A549 (cell line): ENCODE measurements around the gene NEU3.

ENCODE experiments used
- CTCF ChIP-seq: fragments of >200 bp; sonication (Bioruptor Twin); formaldehyde crosslinking; IDR thresholded peaks from 3 replicates; pipeline ENCODE4 v1.5.1; 2016
- MAX ChIP-seq: IDR thresholded peaks from 2 replicates; pipeline ENCODE4 v1.6.1; 2012
- POLR2A ChIP-seq: IDR thresholded peaks from 2 replicates; pipeline ENCODE4 v1.6.1; 2012; ENCODE audit warnings: mild to moderate bottlenecking, low read length

DNA sequence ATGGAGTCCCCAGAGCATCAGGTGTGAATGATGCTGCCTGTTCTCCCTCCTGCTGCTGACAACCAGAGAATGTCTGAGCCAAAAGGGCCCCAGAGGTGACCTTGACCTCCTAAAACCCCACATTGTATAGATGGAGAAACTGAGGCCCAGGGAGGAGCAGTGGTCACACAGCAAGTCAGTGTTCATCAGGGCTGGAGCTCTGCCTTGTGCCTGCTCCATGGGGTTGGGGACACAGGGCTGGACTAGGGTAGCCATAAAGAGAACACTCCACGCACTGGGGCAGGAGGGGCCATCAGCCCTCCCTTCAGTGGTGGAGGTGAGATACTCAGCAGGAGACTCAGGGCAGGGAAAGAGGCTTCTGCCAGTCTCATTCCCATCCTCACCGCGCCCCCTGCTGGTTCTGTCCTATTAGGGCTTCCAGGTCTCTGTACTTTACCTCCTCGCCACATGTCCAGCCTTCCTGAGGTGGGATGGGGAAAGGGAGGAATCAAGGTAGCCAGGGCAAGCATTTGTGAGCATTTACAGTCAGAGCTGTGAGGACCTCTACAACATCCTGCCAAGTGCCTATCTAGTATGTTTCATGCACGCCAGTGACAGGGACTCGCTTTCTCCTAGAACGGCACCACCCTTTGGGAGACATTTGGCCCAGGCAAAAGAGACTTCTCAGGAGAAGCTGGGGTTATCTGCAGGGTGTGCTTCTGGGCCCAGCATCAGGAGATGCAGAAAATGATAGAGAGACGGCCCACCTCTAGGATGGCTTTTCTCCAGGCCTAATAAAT lies 43.2 kb downstream of the NEU3 start:
- TF ChIP-seq CTCF (peak; percentile 67), MAX (no peak), POLR2A (no peak)
